Measurements from ENCODE around the gene PLCL2.

PLCL2 gene

GRCh38 chr3:17039594-17039993 is 154.8 kb downstream of the PLCL2 start:
- TF ChIP-seq, protein P1, sequence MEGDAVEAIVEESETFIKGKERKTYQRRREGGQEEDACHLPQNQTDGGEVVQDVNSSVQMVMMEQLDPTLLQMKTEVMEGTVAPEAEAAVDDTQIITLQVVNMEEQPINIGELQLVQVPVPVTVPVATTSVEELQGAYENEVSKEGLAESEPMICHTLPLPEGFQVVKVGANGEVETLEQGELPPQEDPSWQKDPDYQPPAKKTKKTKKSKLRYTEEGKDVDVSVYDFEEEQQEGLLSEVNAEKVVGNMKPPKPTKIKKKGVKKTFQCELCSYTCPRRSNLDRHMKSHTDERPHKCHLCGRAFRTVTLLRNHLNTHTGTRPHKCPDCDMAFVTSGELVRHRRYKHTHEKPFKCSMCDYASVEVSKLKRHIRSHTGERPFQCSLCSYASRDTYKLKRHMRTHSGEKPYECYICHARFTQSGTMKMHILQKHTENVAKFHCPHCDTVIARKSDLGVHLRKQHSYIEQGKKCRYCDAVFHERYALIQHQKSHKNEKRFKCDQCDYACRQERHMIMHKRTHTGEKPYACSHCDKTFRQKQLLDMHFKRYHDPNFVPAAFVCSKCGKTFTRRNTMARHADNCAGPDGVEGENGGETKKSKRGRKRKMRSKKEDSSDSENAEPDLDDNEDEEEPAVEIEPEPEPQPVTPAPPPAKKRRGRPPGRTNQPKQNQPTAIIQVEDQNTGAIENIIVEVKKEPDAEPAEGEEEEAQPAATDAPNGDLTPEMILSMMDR (IDR thresholded peaks at IDR 0.05): no peak

DNA sequence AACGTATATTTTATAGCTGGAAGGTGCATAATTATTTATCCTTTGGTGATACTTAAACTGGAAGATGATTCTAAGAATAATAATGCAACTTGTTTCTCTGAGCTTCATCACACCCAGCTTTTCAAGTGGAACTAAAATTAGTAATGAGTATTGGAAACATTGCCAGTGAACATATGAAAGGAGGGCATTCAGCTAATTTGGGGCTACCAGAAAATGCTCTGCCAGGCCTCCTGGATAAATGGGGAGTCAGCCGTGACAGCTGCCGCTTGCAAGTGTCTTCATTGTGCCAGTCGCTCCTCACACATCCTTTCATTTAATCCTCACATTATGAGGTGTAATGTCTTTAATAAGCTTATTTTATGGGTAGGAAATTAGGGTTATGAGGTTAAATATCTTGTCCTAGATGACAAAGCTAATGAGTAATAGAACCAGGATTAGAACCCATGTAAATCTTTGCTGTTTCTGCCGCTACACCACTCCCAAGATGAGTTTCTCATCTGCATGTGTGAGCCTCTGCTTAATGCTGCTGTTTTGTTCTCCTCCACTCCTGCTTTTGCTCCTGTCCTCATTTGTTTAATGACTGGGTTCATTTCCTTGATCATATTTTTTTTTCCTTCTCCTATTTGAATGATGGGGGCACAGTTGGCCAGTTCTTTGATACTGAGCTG is 155.7 kb downstream of the PLCL2 start:
- TF ChIP-seq, protein P1 (IDR thresholded peaks at IDR 0.05): no peak

DNA sequence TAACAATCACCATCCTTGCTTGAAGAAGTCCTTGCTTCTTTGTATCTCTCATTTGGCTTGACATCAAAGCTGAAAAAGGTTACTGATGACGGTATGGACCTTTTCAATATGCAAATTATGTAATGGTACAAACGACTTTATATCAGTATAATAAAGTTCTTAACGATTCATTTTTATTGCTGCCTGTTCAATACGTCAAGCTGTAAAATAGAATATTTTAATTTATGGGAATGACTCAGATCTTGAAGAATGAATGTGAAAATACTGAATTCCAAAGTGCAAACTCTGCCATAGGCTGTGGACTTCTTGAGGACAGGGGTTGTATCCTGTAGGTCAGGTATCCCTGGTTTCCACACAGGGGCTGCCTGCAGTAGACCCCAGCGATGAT is 156.2 kb downstream of the PLCL2 start:
- TF ChIP-seq, protein P1 (IDR thresholded peaks at IDR 0.05): no peak

DNA sequence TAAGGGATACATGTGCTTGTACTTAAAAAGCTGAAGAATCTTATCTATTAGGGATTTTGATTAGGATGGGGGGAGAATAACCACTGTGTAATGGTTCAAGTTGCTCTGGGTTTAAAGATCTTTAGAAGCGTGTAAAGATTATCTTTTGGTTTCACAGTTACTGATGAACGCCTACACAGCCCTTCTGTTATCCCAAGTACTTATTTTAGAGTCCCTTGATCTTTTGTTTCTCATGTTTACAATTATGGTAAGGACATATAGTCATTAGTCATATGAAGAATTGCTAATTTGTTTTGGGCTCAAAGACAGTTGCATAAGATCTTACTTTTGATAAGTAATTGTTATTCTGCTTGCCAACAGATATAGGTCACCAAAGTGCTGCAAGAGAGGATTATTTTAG is 160.1 kb downstream of the PLCL2 start:
- TF ChIP-seq, protein P1 (IDR thresholded peaks at IDR 0.05): no peak

- TF ChIP-seq, protein P1 (IDR thresholded peaks at IDR 0.05): no peak
Observed at GRCh38 chr3:17045705-17046104, 160.9 kb downstream of the PLCL2 start.

- TF ChIP-seq, protein P1 (IDR thresholded peaks at IDR 0.05): no peak
Observed at GRCh38 chr3:17046623-17047022, 161.9 kb downstream of the PLCL2 start.

DNA sequence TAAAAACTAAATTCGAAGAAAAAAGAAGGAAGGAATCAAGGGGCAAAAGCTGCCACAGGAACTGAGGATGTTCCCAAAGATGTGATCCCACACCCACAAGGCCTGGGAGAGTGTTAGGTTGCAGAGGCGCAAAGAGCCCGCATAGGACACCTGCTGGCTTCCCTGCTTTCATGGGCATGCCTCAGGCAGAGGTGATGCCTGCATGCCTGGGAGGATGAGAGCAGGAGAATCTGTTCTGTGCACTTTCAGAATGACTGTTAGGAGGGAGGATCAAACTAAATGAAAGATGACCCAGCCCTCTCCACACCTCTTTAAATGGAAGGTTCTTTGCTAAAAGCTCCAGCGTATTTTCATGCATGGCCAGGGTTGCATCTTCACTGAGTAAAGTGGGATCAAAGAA is 162.4 kb downstream of the PLCL2 start:
- TF ChIP-seq, protein P1 (IDR thresholded peaks at IDR 0.05): no peak

DNA sequence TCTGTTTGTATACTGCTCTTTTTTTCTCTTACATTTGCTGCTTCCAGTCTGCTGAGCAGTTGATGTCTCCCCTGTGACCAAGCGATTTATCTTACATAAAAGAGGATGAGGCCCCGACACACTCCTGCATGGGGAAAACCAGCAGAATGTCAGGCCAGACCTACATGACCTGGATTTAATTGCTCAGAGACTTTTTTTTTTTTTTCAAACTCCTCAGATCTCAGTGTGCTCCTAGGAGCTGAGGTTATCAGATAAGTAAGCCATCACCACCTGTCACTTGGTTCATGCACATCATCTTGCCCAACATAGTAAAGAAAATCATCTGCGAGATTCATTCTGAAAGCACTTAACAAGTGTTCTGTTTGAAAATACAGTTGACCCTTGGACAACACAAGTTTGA is 163.1 kb downstream of the PLCL2 start:
- TF ChIP-seq, protein P1 (IDR thresholded peaks at IDR 0.05): no peak
